Endothelial cell of umbilical vein (primary cell): ENCODE results near the gene GPR83. TPM values are rescaled to one million over a fixed set of nuclear protein-coding genes. Genes with fewer than 3 reads are reported as not detected.

Experiments
- BruUV-seq: library from RNA; stranded (reverse); fragments of 400-500 nt; replicated peaks from 2 replicates; lab custom pipeline; 2021; lab: Mats Ljungman, UMichigan
- CTCF ChIA-PET: fragments of 300-600, 350-600 bp; sonication (Branson Sonifier 250); formaldehyde crosslinking; loops from one replicate; lab custom pipeline; 2021; ENCODE audit warnings: antibody characterized with exemption, inconsistent platforms; lab: Charles Lee
- POLR2A ChIA-PET: fragments of 300-600, 350-600 bp; sonication (Branson Sonifier 250); formaldehyde crosslinking; loops from one replicate; lab custom pipeline; 2021; ENCODE audit warnings: antibody characterized with exemption, inconsistent platforms; lab: Charles Lee
- DNase-seq: peaks from one replicate; pipeline ENCODE4 v3.0.0-alpha.2; 2011; ENCODE audit warnings: low read depth, low spot score
- FAIRE-seq: peaks from 2 replicates; lab custom pipeline; 2011; peaks lifted over from hg19 to GRCh38; lab: Jason Lieb, UNC
- H2AFZ ChIP-seq: 2 replicates; pipeline ENCODE4 v1.6.0; 2012; ENCODE audit warnings: low read depth, low read length, control low read depth, inconsistent platforms
- H3K27ac ChIP-seq: 2 replicates; pipeline ENCODE4 v1.5.1; 2011; ENCODE audit warnings: low read depth, mild to moderate bottlenecking, control low read depth, low read length, moderate library complexity; ENCODE audit not compliant: insufficient read depth
- H3K27me3 ChIP-seq, 2 experiments: 2 replicates each; pipeline versions ENCODE4 v1.6.0 to v1.6.1; 2011; ENCODE audit warnings: low read length in 2 of 2, mixed read lengths in 1 of 2; ENCODE audit not compliant: control insufficient read depth in 2 of 2, insufficient read depth in 2 of 2
- H3K36me3 ChIP-seq, 2 experiments: 2 replicates in 1 of 2; 3 replicates in 1 of 2; pipeline ENCODE4 v1.5.1; 2011; ENCODE audit warnings: low read length in 2 of 2, mild to moderate bottlenecking in 1 of 2, moderate library complexity in 1 of 2; ENCODE audit not compliant: control insufficient read depth in 2 of 2, insufficient read depth in 2 of 2; ENCODE audit errors: extremely low read depth in 1 of 2
- H3K4me1 ChIP-seq: 3 replicates; pipeline ENCODE4 v1.5.1; 2011; ENCODE audit warnings: mild to moderate bottlenecking, low read length; ENCODE audit not compliant: control insufficient read depth, insufficient read depth; ENCODE audit errors: extremely low read depth
- H3K4me2 ChIP-seq: 2 replicates; pipeline ENCODE4 v1.6.1; 2011; ENCODE audit warnings: low read length, control low read depth, mixed read lengths; ENCODE audit not compliant: insufficient read depth
- H3K4me3 ChIP-seq, 3 experiments: fragments of 200-600 bp in 1 of 3; sonication (generic), shearing (Covaris generic) in 1 of 3; replicated peaks in 1 of 3; 2 replicates each; pipeline ENCODE4 v1.5.1; 2011 to 2016; ENCODE audit warnings: control low read depth in 3 of 3, low read length in 3 of 3, mild to moderate bottlenecking in 2 of 3, inconsistent platforms in 1 of 3, low read depth in 1 of 3, moderate library complexity in 1 of 3; ENCODE audit not compliant: insufficient read depth in 1 of 3
- H3K79me2 ChIP-seq: 2 replicates; pipeline ENCODE4 v1.6.0; 2012; ENCODE audit warnings: low read length, inconsistent platforms; ENCODE audit not compliant: control insufficient read depth, insufficient read depth
- H3K9ac ChIP-seq: replicated peaks from 2 replicates; pipeline ENCODE3; 2011; ENCODE audit warnings: low read length, control low read depth; ENCODE audit not compliant: insufficient read depth; ENCODE audit errors: extremely low read depth
- H3K9me1 ChIP-seq: replicated peaks from 3 replicates; pipeline ENCODE4 v1.6.0; 2011; ENCODE audit warnings: mild to moderate bottlenecking, low read length; ENCODE audit not compliant: control insufficient read depth, insufficient read depth; ENCODE audit errors: extremely low read depth
- H3K9me3 ChIP-seq: replicated peaks from 2 replicates; pipeline ENCODE4 v1.5.1; 2012; ENCODE audit warnings: low read length, inconsistent platforms; ENCODE audit not compliant: control insufficient read depth, insufficient read depth
- H4K20me1 ChIP-seq: replicated peaks from 2 replicates; pipeline ENCODE3; 2011; ENCODE audit warnings: mild to moderate bottlenecking, low read length; ENCODE audit not compliant: control insufficient read depth, insufficient read depth; ENCODE audit errors: extremely low read depth
- CTCF ChIP-seq, 2 donors: IDR thresholded peaks; 1 replicate in 1 of 2; 2 replicates in 1 of 2; pipeline ENCODE4 v1.5.1; 2011; ENCODE audit warnings: low read length in 2 of 2, mild to moderate bottlenecking in 2 of 2, moderate library complexity in 2 of 2, control low read depth in 1 of 2, inconsistent platforms in 1 of 2, low read depth in 1 of 2; ENCODE audit not compliant: insufficient read depth in 1 of 2; ENCODE audit errors: extremely low read depth in 1 of 2
- JUN ChIP-seq: IDR thresholded peaks from 2 replicates; pipeline ENCODE4 v1.6.1; 2011; ENCODE audit warnings: borderline replicate concordance, low read depth; ENCODE audit not compliant: insufficient read length, insufficient read depth
- dilution Hi-C: fragments of 300-500 bp; cut with MboI; formaldehyde crosslinking; loops from one replicate; pipeline ENCODE4 v1.15.0; 2019; ENCODE audit warnings: low sequenced_read_pairs; ENCODE audit not compliant: extremely low pct_ligation_motif_present
- intact Hi-C: fragments of 100-400 bp; cut with micrococcal nuclease; formaldehyde crosslinking; loops from one replicate; pipeline ENCODE4 v1.10.0; 2022
- polyA plus RNA-seq, 4 experiments: library from polyadenylated mRNA; depleted of rRNA in 3 of 4; stranded (reverse) in 3 of 4; unstranded in 1 of 4; fragments of >200 nt; gene quantifications; 2 replicates each; pipeline versions ENCODE4 v1.2.1 to v1.2.3, GENCODE V29; 2011 to 2012; ENCODE audit warnings: missing spikeins in 1 of 4
- total RNA-seq: library from RNA; stranded (reverse); gene quantifications from 2 replicates; pipeline ENCODE4 v1.2.3, GENCODE V29; 2021
- TF ChIP-seq, protein P1 (sequence below): IDR thresholded peaks from 2 replicates; pipeline ENCODE4 v1.6.1; 2011; ENCODE audit not compliant: insufficient read depth, insufficient read length

GPR83 gene
- total and polyA plus RNA-seq, 2 donors (not counting 3 experiments of a cell fraction or from before 2014, with no cell fraction given) = 0.07 TPM; not detected in 1

DNA sequence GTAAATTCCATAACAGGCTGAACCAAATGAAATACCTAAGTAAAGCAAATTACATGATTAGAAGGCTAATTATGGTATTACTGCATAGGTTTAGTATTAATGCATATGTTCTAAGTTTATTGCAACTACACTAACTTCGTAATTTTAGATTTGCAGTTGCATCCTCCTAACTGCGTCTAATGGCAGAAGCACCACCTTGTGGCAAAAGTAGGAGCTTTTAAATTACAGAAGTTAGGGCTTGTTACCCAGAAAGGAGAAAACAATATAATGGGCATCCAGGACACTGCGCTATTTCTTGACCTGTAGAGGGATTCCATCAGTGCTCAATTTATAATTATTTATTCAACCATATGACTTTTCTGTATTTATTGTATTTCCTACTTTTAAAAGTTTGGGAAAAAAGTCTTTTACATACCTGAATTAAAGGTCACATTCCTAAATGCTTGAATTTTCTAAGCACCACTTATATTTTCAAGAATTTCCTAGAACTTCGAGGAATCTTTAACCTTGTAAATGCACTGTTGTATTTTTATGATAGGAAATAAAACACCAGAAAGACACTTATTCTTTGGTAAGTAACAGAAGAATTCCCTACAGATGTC lies 16.3 kb upstream of the GPR83 start:
- intact Hi-C loops = loop anchor here (1.0 to 10.0 kb wide), 4 partner anchors 93 to 520 kb away; no protein-coding TSS in a partner anchor
- Histone ChIP-seq H3K4me1 (no peaks in the 10 kb centered on the region), H3K4me2 (no peak overlapping the region), H3K36me3 (no peaks in the 10 kb centered on the region), H2AFZ (no peak overlapping the region), H3K27me3 (no peaks in the 10 kb centered on the region), H3K4me3 (no peak overlapping the region), H4K20me1 (no peaks in the 10 kb centered on the region), H3K9me1 (no peaks in the 10 kb centered on the region), H3K27ac (no peak overlapping the region), H3K9me3 (no peaks in the 10 kb centered on the region), H3K79me2 (no peaks in the 10 kb centered on the region), H3K9ac (no peak overlapping the region)
- peak; percentile 32 for DNase-seq
- no TSS peak for BruUV-seq
- CTCF ChIA-PET = interaction anchor here (0.6 to 5.7 kb wide), 19 partner anchors 9 to 1183 kb away, joined by 3 to 82 read pairs (median 4); no protein-coding TSS in a partner anchor
- POLR2A ChIA-PET = no interaction called here
- peak; percentile 66 for FAIRE-seq
- TF ChIP-seq, protein P1, sequence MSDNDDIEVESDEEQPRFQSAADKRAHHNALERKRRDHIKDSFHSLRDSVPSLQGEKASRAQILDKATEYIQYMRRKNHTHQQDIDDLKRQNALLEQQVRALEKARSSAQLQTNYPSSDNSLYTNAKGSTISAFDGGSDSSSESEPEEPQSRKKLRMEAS = no peak
- TF ChIP-seq CTCF (IDR thresholded peaks at IDR 0.05; ENCODE audit: extremely low read depth in 1 of 2, insufficient read depth in 1 of 2, low read depth in 1 of 2, low read length in 2 of 2) = peak; percentile 15 to 24
- TF ChIP-seq JUN = no peak
- dilution Hi-C loops = no loop called here
